Chondrocyte (in vitro differentiated cells): ENCODE results near the gene ZNF565. TPM values are rescaled to one million over a fixed set of nuclear protein-coding genes. Genes with fewer than 3 reads are reported as not detected.

Experiments used
- DNase-seq: peaks from one replicate; pipeline ENCODE4 v3.0.0; 2021; ENCODE audit warnings: mixed read lengths, low spot score
- H3K27ac Mint-ChIP-seq: one replicate; pipeline ENCODE4 v1.8.0; 2021; ENCODE audit warnings: mild to moderate bottlenecking, moderate library complexity, mixed read lengths; ENCODE audit not compliant: unreplicated experiment
- H3K27me3 Mint-ChIP-seq: 2 replicates; pipeline ENCODE4 v1.8.0; 2021; ENCODE audit warnings: low read depth, mixed read lengths
- H3K36me3 Mint-ChIP-seq: 2 replicates; pipeline ENCODE4 v1.8.0; 2021; ENCODE audit warnings: low read depth, mixed read lengths
- H3K4me1 Mint-ChIP-seq: 2 replicates; pipeline ENCODE4 v1.8.0; 2021; ENCODE audit warnings: low read depth, mild to moderate bottlenecking, mixed read lengths
- H3K4me3 Mint-ChIP-seq: one replicate; pipeline ENCODE4 v1.8.0; 2021; ENCODE audit warnings: mild to moderate bottlenecking, moderate library complexity, mixed read lengths; ENCODE audit not compliant: unreplicated experiment
- H3K9me3 Mint-ChIP-seq: 2 replicates; pipeline ENCODE4 v1.8.0; 2021; ENCODE audit warnings: low read depth, mixed read lengths
- CTCF ChIP-seq: fragments of 200-600 bp; sonication (generic); IDR thresholded peaks from 2 replicates; pipeline ENCODE4 v1.5.0; 2021; ENCODE audit warnings: antibody characterized with exemption, mild to moderate bottlenecking, moderate library complexity
- long read RNA-seq: library from polyadenylated mRNA; stranded (forward); transcript quantifications from one replicate; pipeline ENCODE4 v2.0.0, GENCODE V29; 2021
- total RNA-seq: library from RNA; stranded (reverse); gene quantifications from 3 replicates; pipeline ENCODE4 v1.2.1, GENCODE V29; 2021

Gene ZNF565
- total RNA-seq = 4.9 to 7.3 TPM (median 7.2 TPM) in 3 replicates
- long read RNA-seq, partial matches to known transcripts = 2 of 14 reads
- long read RNA-seq, other reads (novel, unspliced or antisense) = 9 of 14 reads

GRCh38 chr19:36214386-36215275 is at the start of gene ZNF565, which contains the start of gene ZNF146:
ZNF565 (minus strand) TSS chr19:36214665; CDS start chr19:36201985, 12,680 bp downstream.
ZNF146 (plus strand) TSS chr19:36215106; CDS start chr19:36236441, 21,335 bp downstream.
- DNase-seq = peak; percentile 99
- TF ChIP-seq CTCF = no peak
- Mint-ChIP-seq H3K9me3 (no peaks in the 10 kb centered on the region), H3K27ac (no peak within 1 kb of the TSS), H3K27me3 (no peaks in the 10 kb centered on the region), H3K4me1 (peaks cover 21% of the 10 kb centered on the region), H3K36me3 (peaks cover 3% of the 10 kb centered on the region), H3K4me3 (no peak within 1 kb of the TSS)

DNA sequence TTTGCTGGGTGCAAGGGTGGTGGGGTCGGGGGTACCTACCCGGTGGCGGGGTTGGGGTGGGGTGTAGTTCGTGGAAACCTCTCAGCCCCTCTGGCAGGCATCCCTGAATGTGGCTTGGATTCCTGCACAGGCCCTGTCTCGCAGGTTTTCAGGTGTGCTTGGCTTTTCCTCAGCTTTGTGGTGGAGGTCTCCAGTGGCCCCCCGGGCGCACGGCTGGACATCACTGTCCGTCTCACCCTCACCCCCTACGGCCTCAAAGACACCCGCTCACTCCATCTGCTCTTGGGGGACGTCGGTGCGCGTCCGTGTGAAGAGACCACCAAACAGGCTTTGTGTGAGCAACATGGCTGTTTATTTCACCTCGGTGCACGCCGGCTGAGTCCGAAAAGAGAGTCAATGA is 44.7 kb upstream of the ZNF565 start:
- DNase-seq = no peak
- Mint-ChIP-seq H3K4me3 (no peak overlapping the region), H3K36me3 (peaks cover 4% of the 10 kb centered on the region), H3K27me3 (no peaks in the 10 kb centered on the region), H3K27ac (no peak overlapping the region), H3K9me3 (peaks cover 9% of the 10 kb centered on the region), H3K4me1 (peaks cover 7% of the 10 kb centered on the region)
- TF ChIP-seq CTCF = no peak

DNA sequence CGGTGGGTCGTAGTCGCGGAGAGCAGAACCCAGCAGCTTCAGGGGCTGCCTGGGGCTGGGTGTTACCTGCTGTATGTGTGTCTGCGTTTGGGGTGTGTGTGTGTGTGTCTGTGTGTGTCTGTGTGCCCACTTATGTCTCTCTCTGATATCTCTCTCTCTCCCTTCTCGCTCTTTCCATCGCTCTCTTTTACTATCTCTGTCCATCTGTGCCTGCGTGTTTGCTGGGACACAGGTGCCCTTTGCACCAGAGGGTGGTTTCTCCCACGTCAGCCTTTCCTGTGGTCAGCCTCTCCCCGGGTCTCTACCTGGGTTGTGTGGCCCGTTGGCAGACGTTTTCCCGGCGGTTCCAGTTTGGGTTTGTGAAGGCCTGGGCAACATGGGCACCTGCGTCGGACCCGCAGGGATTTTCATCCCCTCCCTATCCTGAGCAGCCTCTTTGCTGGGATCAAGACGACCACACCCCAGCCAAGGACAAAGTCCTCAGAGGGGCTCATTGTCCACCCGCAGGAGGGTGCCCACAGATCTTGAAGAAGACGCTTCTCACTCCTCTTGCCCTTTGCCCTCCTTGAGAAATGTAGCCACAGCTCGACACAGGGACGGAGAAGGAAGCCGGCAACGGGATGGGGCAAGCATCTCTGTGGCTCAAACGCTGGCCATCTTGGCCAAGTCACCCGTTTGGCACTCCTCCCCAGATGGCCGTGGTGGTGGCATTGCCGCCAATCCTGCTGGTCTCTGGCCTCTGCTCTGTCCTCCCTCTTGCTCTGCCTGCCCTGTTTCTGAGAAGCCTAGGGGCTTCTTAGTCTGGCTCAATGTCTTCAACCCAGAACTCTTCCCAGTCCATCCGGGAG is 43.8 kb upstream of the ZNF565 start:
- Mint-ChIP-seq H3K27ac (no peak overlapping the region), H3K4me3 (peak overlapping the region; percentile 75), H3K4me1 (peaks cover 7% of the 10 kb centered on the region), H3K36me3 (peaks cover 4% of the 10 kb centered on the region), H3K27me3 (no peaks in the 10 kb centered on the region), H3K9me3 (peaks cover 8% of the 10 kb centered on the region)
- TF ChIP-seq CTCF = no peak
- DNase-seq = no peak

GRCh38 chr19:36257520-36257876 is 43.0 kb upstream of the ZNF565 start:
- Mint-ChIP-seq H3K4me3 (peak overlapping the region; percentile 75), H3K4me1 (peaks cover 7% of the 10 kb centered on the region), H3K36me3 (peaks cover 4% of the 10 kb centered on the region), H3K27ac (no peak overlapping the region), H3K27me3 (no peaks in the 10 kb centered on the region), H3K9me3 (peaks cover 8% of the 10 kb centered on the region)
- TF ChIP-seq CTCF = no peak
- no peak for DNase-seq
